ENCODE data around the gene HDAC8.

The HDAC8 gene

GRCh38 chrX:72304877-72305276, 267.8 kb downstream of the HDAC8 start:
- peak overlapping the region; percentile 3 for H3K4me3 ChIP-seq (ENCODE audit: control insufficient read depth, low read depth, low read length)
- TF ChIP-seq CTCF (IDR thresholded peaks at IDR 0.05; ENCODE audit: control insufficient read depth, insufficient read depth, low read depth, low read length, missing control alignments) = no peak
- no peak for DNase-seq (ENCODE audit: low read depth)

GRCh38 chrX:72301781-72302180, 270.9 kb downstream of the HDAC8 start:
- no peak overlapping the region for H3K4me3 ChIP-seq (ENCODE audit: control insufficient read depth, low read depth, low read length)
- no peak for TF ChIP-seq CTCF (IDR thresholded peaks at IDR 0.05; ENCODE audit: control insufficient read depth, insufficient read depth, low read depth, low read length, missing control alignments)
- DNase-seq (ENCODE audit: low read depth) = no peak

- no peak for DNase-seq (ENCODE audit: low read depth)
- no peak for TF ChIP-seq CTCF (IDR thresholded peaks at IDR 0.05; ENCODE audit: control insufficient read depth, insufficient read depth, low read depth, low read length, missing control alignments)
- H3K4me3 ChIP-seq (ENCODE audit: control insufficient read depth, low read depth, low read length) = no peak overlapping the region
These were observed 272.6 kb downstream of the HDAC8 start for GRCh38 chrX:72299891-72300630.

- no peak overlapping the region for H3K4me3 ChIP-seq (ENCODE audit: control insufficient read depth, low read depth, low read length)
- no peak for DNase-seq (ENCODE audit: low read depth)
- TF ChIP-seq CTCF (IDR thresholded peaks at IDR 0.05; ENCODE audit: control insufficient read depth, insufficient read depth, low read depth, low read length, missing control alignments) = peak; percentile 29
These were observed 274.5 kb downstream of the HDAC8 start for GRCh38 chrX:72297953-72298730.

GRCh38 chrX:72296991-72297390, 275.7 kb downstream of the HDAC8 start:
- H3K4me3 ChIP-seq (ENCODE audit: control insufficient read depth, low read depth, low read length) = no peak overlapping the region
- DNase-seq (ENCODE audit: low read depth) = no peak
- no peak for TF ChIP-seq CTCF (IDR thresholded peaks at IDR 0.05; ENCODE audit: control insufficient read depth, insufficient read depth, low read depth, low read length, missing control alignments)

GRCh38 chrX:72295745-72296144, 276.9 kb downstream of the HDAC8 start:
- DNase-seq (ENCODE audit: low read depth) = no peak
- no peak for TF ChIP-seq CTCF (IDR thresholded peaks at IDR 0.05; ENCODE audit: control insufficient read depth, insufficient read depth, low read depth, low read length, missing control alignments)
- no peak overlapping the region for H3K4me3 ChIP-seq (ENCODE audit: control insufficient read depth, low read depth, low read length)

Measured in AG09309 (cell line).